ENCODE results near the gene SMIM45.

SMIM45 gene

GRCh38 chr22:41912338-41913039 lies 39.5 kb upstream of the SMIM45 start:
- WGBS, 2 experiments (ENCODE audit: extremely low coverage in 2 of 2, insufficient read length in 1 of 2) = 81% methylated on average over 3 of the region's 9 CpGs; no CpG with 5 or more reads in 1 of the 2 experiments
- no peaks in the 10 kb centered on the region for H3K79me1 ChIP-seq (ENCODE audit: low read depth in 1 of 2, low read length in 2 of 2)
- no peak overlapping the region for H3K4me3 ChIP-seq (ENCODE audit: insufficient read depth, low read depth, low read length)
- ChIA-PET POLR2A (ENCODE audit: unreplicated experiment) (no interaction called here), CTCF (no interaction called here)
- peaks cover 2% of the 10 kb centered on the region; the same call in 1 of the 2 replicates for H3K4me1 ChIP-seq (ENCODE audit: control insufficient read depth, insufficient read depth, low read length)
- H3K4me2 ChIP-seq (ENCODE audit: low read depth, low read length) = no peak overlapping the region
- peaks cover 6% of the 10 kb centered on the region for H4K20me1 ChIP-seq (ENCODE audit: insufficient read depth, low read length)
- H2AK9ac ChIP-seq (replicated peaks; ENCODE audit: low read depth, low read length, poor library complexity) = no peak overlapping the region
- H2AK5ac ChIP-seq (ENCODE audit: low read depth, low read length) = no peak overlapping the region
- no peak overlapping the region for H2BK5ac ChIP-seq (ENCODE audit: low read depth, low read length, poor library complexity, severe bottlenecking)
- ATAC-seq (ENCODE audit: low read depth) (no peak), DNase-seq (no peak)
- H2BK20ac ChIP-seq (ENCODE audit: low read depth, low read length) = no peak overlapping the region
- H3K9me3 ChIP-seq (ENCODE audit: control insufficient read depth, insufficient read depth, low read length) = no peaks in the 10 kb centered on the region
- no peak overlapping the region for H3K18ac ChIP-seq (ENCODE audit: low read depth, low read length)
- H2BK120ac ChIP-seq (ENCODE audit: low read depth, low read length) = no peak overlapping the region
- dilution Hi-C loops (cut with HindIII; ENCODE audit: low sequenced_read_pairs, unreplicated experiment) (no loop called here), intact Hi-C loops (cut with micrococcal nuclease) (no loop called here), in situ Hi-C loops (cut with MboI; ENCODE audit: low sequenced_read_pairs) (no loop called here)
- no peak overlapping the region for H4K91ac ChIP-seq (ENCODE audit: insufficient read depth, low read depth, low read length)
- H4K8ac ChIP-seq (ENCODE audit: low read depth in 2 of 2, low read length in 2 of 2) = no peak overlapping the region
- no peak overlapping the region for H3K27ac ChIP-seq (ENCODE audit: insufficient read depth, low read length)
- no peak overlapping the region for H2AFZ ChIP-seq (replicated peaks; ENCODE audit: low read length, poor library complexity)
- H3K4ac ChIP-seq (ENCODE audit: low read depth, low read length) = no peak overlapping the region
- H3K9ac ChIP-seq (ENCODE audit: low read depth, low read length) = no peak overlapping the region
- H4K5ac ChIP-seq (ENCODE audit: low read depth, low read length) = no peak overlapping the region
- H3K14ac ChIP-seq (replicated peaks; ENCODE audit: low read depth, low read length) = no peak overlapping the region
- H3K36me3 ChIP-seq (ENCODE audit: control insufficient read depth, insufficient read depth, low read length) = peaks cover 2% of the 10 kb centered on the region; the same call in 1 of the 2 replicates
- no peaks in the 10 kb centered on the region for H3K9me1 ChIP-seq (ENCODE audit: insufficient read depth, low read length)
- no TSS peak for BruUV-seq (replicated peaks)
- TF ChIP-seq MAZ (IDR thresholded peaks at IDR 0.05; ENCODE audit: borderline replicate concordance, low read depth, low read length) (no peak), SMC3 (IDR thresholded peaks at IDR 0.05; ENCODE audit: low read depth, low read length) (no peak), ELK1 (IDR thresholded peaks at IDR 0.05; ENCODE audit: borderline replicate concordance, low read depth, low read length) (no peak), POLR2A (IDR thresholded peaks at IDR 0.05; ENCODE audit: low read depth, low read length) (no peak), USF2 (IDR thresholded peaks at IDR 0.05; ENCODE audit: low read depth, low read length) (no peak), MAFK (IDR thresholded peaks at IDR 0.05; ENCODE audit: low read depth, low read length) (no peak), NFE2L2 (IDR thresholded peaks at IDR 0.05; ENCODE audit: low read depth, low read length) (no peak), BHLHE40 (IDR thresholded peaks at IDR 0.05; ENCODE audit: low read depth, low read length) (no peak), RAD21 (IDR thresholded peaks at IDR 0.05; ENCODE audit: low read length) (no peak), CTCF (conservative IDR thresholded peaks at IDR 0.05; ENCODE audit: low read depth, low read length) (no peak), CHD1 (IDR thresholded peaks at IDR 0.05; ENCODE audit: low read depth, low read length) (no peak), CEBPB (IDR thresholded peaks at IDR 0.05; ENCODE audit: low read depth, low read length) (no peak)
- H3K56ac ChIP-seq (ENCODE audit: extremely low read depth, insufficient read depth, low read length) = no peak overlapping the region
- H3K23ac ChIP-seq (ENCODE audit: low read depth, low read length) = no peak overlapping the region
- H3K27me3 ChIP-seq (ENCODE audit: control insufficient read depth, insufficient read depth, low read length) = peaks cover 80% of the 10 kb centered on the region
- H2BK15ac ChIP-seq (ENCODE audit: low read depth, low read length) = no peak overlapping the region

Measured in IMR-90 (cell line).